AG04450 (cell line): ENCODE measurements around the gene TBX10. TPM values are rescaled to one million over a fixed set of nuclear protein-coding genes. Genes with fewer than 3 reads are reported as not detected.

Experiments used
- CTCF ChIA-PET: fragments of 300-600, 350-600 bp; formaldehyde crosslinking; extraction: SDS; loops from one replicate; lab custom pipeline; 2022; ENCODE audit warnings: antibody characterized with exemption, inconsistent platforms; lab: Charles Lee
- POLR2A ChIA-PET: fragments of 350-600 bp; formaldehyde crosslinking; extraction: SDS; loops from one replicate; lab custom pipeline; 2021; ENCODE audit warnings: antibody characterized with exemption, inconsistent platforms; lab: Yijun Ruan, JAX
- DNase-seq: peaks from one replicate; pipeline ENCODE4 v3.0.0-alpha.2; 2011; ENCODE audit warnings: low read depth, low spot score
- H3K27ac ChIP-seq: one replicate; pipeline ENCODE4 v1.5.1; 2012; ENCODE audit warnings: low read depth, low read length, control low read depth
- H3K27me3 ChIP-seq: one replicate; pipeline ENCODE4 v1.6.0; 2012; ENCODE audit warnings: low read length; ENCODE audit not compliant: control insufficient read depth, insufficient read depth
- H3K4me3 ChIP-seq: 2 replicates; pipeline ENCODE4 v1.5.1; 2011; ENCODE audit warnings: mild to moderate bottlenecking, low read depth, low read length, control low read depth
- H3K9me3 ChIP-seq: 2 replicates; pipeline ENCODE4 v1.5.1; 2012; ENCODE audit warnings: low read length; ENCODE audit not compliant: control insufficient read depth, insufficient read depth
- CTCF ChIP-seq: IDR thresholded peaks from 2 replicates; pipeline ENCODE4 v1.5.1; 2011; ENCODE audit warnings: low read depth, low read length, control low read depth, inconsistent platforms
- polyA plus RNA-seq: library from polyadenylated mRNA; depleted of rRNA; stranded (reverse); fragments of >200 nt; gene quantifications from 2 replicates; pipeline ENCODE4 v1.2.3, GENCODE V29; 2011

TBX10 gene
- polyA plus RNA-seq, 1 experiment: not detected

- ChIA-PET CTCF (interaction anchor here (0.7 kb wide), 2 partner anchors 12 to 37 kb away, joined by 4 to 5 read pairs; no protein-coding TSS in a partner anchor), POLR2A (no interaction called here)
- no peak for TF ChIP-seq CTCF
- H3K27ac ChIP-seq: no peak overlapping the region
- peaks cover 13% of the 10 kb centered on the region for H3K27me3 ChIP-seq
- DNase-seq: no peak
- H3K4me3 ChIP-seq: no peak overlapping the region
- no peaks in the 10 kb centered on the region; the same call in none of the 2 replicates for H3K9me3 ChIP-seq
Observed at GRCh38 chr11:67673358-67673757, 33.8 kb upstream of the TBX10 start.

GRCh38 chr11:67671211-67671520, 31.6 kb upstream of the TBX10 start:
- CTCF ChIA-PET: no interaction called here
- no peak for DNase-seq
- peaks cover 13% of the 10 kb centered on the region for H3K27me3 ChIP-seq
- TF ChIP-seq CTCF: no peak
- no peak overlapping the region for H3K27ac ChIP-seq
- H3K9me3 ChIP-seq: no peaks in the 10 kb centered on the region; the same call in none of the 2 replicates
- no peak overlapping the region for H3K4me3 ChIP-seq
- POLR2A ChIA-PET: no interaction called here

GRCh38 chr11:67670316-67671210, 31.0 kb upstream of the TBX10 start:
- Histone ChIP-seq H3K27me3 (peaks cover 13% of the 10 kb centered on the region), H3K9me3 (no peaks in the 10 kb centered on the region; the same call in 1 of the 2 replicates), H3K27ac (no peak overlapping the region), H3K4me3 (no peak overlapping the region)
- DNase-seq: no peak
- CTCF ChIA-PET: no interaction called here
- TF ChIP-seq CTCF: no peak
- POLR2A ChIA-PET: no interaction called here

GRCh38 chr11:67668192-67668551, 28.6 kb upstream of the TBX10 start:
- no peaks in the 10 kb centered on the region; the same call in 1 of the 2 replicates for H3K9me3 ChIP-seq
- H3K4me3 ChIP-seq: no peak overlapping the region
- no peak for TF ChIP-seq CTCF
- H3K27me3 ChIP-seq: peaks cover 3% of the 10 kb centered on the region
- POLR2A ChIA-PET: no interaction called here
- CTCF ChIA-PET: no interaction called here
- no peak for DNase-seq
- no peak overlapping the region for H3K27ac ChIP-seq

GRCh38 chr11:67667490-67668191, 28.1 kb upstream of the TBX10 start:
- Histone ChIP-seq H3K27ac (no peak overlapping the region), H3K27me3 (peaks cover 8% of the 10 kb centered on the region), H3K4me3 (no peak overlapping the region), H3K9me3 (no peaks in the 10 kb centered on the region; the same call in 1 of the 2 replicates)
- CTCF ChIA-PET: no interaction called here
- POLR2A ChIA-PET: no interaction called here
- DNase-seq: no peak
- TF ChIP-seq CTCF: no peak
